DMS 273 (cell line): Measurements from ENCODE around the gene PROX1.

ENCODE experiments used
- DNase-seq: peaks from one replicate; lab custom pipeline; 2025; ENCODE audit not compliant: unreplicated experiment; lab: John Stamatoyannopoulos, UW

The PROX1 gene

GRCh38 chr1:213987927-213988506 lies at the start of gene PROX1:
PROX1 (plus strand) TSS chr1:213987973; CDS start chr1:213996536, 8,563 bp downstream.
- DNase-seq, result peak; percentile 97

- no peak for DNase-seq
Measured at GRCh38 chr1:213938776-213939175, 49.0 kb upstream of the PROX1 start.

- no peak for DNase-seq
Measured at GRCh38 chr1:213939888-213940287, 47.9 kb upstream of the PROX1 start.

- no peak for DNase-seq
Measured at GRCh38 chr1:213940947-213941346, 46.8 kb upstream of the PROX1 start.

- DNase-seq, result no peak
Measured at GRCh38 chr1:213942061-213942460, 45.7 kb upstream of the PROX1 start.

- no peak for DNase-seq
Measured at GRCh38 chr1:213947200-213947801, 40.5 kb upstream of the PROX1 start.

GRCh38 chr1:213951876-213952275 lies 35.9 kb upstream of the PROX1 start:
- DNase-seq, result no peak

GRCh38 chr1:213953806-213954205 lies 34.0 kb upstream of the PROX1 start:
- DNase-seq, result no peak

GRCh38 chr1:213956295-213956770 lies 31.4 kb upstream of the PROX1 start:
- no peak for DNase-seq

- no peak for DNase-seq
Measured at GRCh38 chr1:213958346-213958745, 29.4 kb upstream of the PROX1 start.

- DNase-seq, result no peak
Measured at GRCh38 chr1:213960963-213961362, 26.8 kb upstream of the PROX1 start.

- DNase-seq, result no peak
Measured at GRCh38 chr1:213962508-213962907, 25.3 kb upstream of the PROX1 start.

GRCh38 chr1:213966122-213966521 lies 21.7 kb upstream of the PROX1 start:
- DNase-seq, result no peak

GRCh38 chr1:213968146-213968825 lies 19.5 kb upstream of the PROX1 start:
- DNase-seq, result no peak

- DNase-seq, result peak; percentile 7
Measured at GRCh38 chr1:213969958-213970555, 17.7 kb upstream of the PROX1 start.

GRCh38 chr1:213972141-213972540 lies 15.6 kb upstream of the PROX1 start:
- DNase-seq, result no peak

- DNase-seq, result no peak
Measured at GRCh38 chr1:213973129-213973528, 14.6 kb upstream of the PROX1 start.

- peak; percentile 24 for DNase-seq
Measured at GRCh38 chr1:213976665-213977485, 10.9 kb upstream of the PROX1 start.

- DNase-seq, result no peak
Measured at GRCh38 chr1:213977486-213977842, 10.3 kb upstream of the PROX1 start.

- no peak for DNase-seq
Measured at GRCh38 chr1:213977909-213978308, 9.9 kb upstream of the PROX1 start.
